Loucy (cell line): ENCODE results near the gene IGSF21.

Experiments
- H2AFZ ChIP-seq: fragments of 200-600 bp; sonication (generic); 2 replicates; pipeline ENCODE4 v1.6.0; 2016; ENCODE audit warnings: antibody characterized with exemption, mild to moderate bottlenecking, low read length, moderate library complexity
- H3F3A ChIP-seq: fragments of 200-600 bp; 2 replicates; pipeline ENCODE4 v1.6.0; 2016; ENCODE audit warnings: antibody characterized with exemption, low read depth, mild to moderate bottlenecking
- H3K27me3 ChIP-seq: fragments of 200-600 bp; sonication (generic); 2 replicates; pipeline ENCODE4 v1.6.1; 2014; ENCODE audit warnings: low read length, mild to moderate bottlenecking; ENCODE audit not compliant: insufficient read depth, poor library complexity, severe bottlenecking
- H3K36me3 ChIP-seq: fragments of 200-600 bp; sonication (generic); 2 replicates; pipeline ENCODE4 v1.6.1; 2016; ENCODE audit warnings: low read length; ENCODE audit not compliant: insufficient read depth
- H3K4me1 ChIP-seq: fragments of 200-600 bp; sonication (generic); 2 replicates; pipeline ENCODE4 v1.5.1; 2014; ENCODE audit warnings: low read length, mild to moderate bottlenecking; ENCODE audit not compliant: insufficient read depth, poor library complexity, severe bottlenecking
- H3K4me2 ChIP-seq: fragments of 200-600 bp; sonication (generic); 2 replicates; pipeline ENCODE4 v1.6.0; 2014; ENCODE audit warnings: antibody characterized with exemption, low read length, low read depth, mild to moderate bottlenecking; ENCODE audit not compliant: poor library complexity, severe bottlenecking
- H3K4me3 ChIP-seq: fragments of 200-600 bp; sonication (generic); 2 replicates; pipeline ENCODE4 v1.5.1; 2014; ENCODE audit warnings: low read length, mild to moderate bottlenecking, mixed read lengths; ENCODE audit not compliant: poor library complexity, severe bottlenecking
- H3K79me2 ChIP-seq: fragments of 200-600 bp; sonication (generic); 2 replicates; pipeline ENCODE4 v1.6.1; 2014; ENCODE audit warnings: low read length; ENCODE audit not compliant: insufficient read depth
- H3K9ac ChIP-seq: fragments of 200-600 bp; sonication (generic); 2 replicates; pipeline ENCODE4 v1.6.0; 2014; ENCODE audit warnings: mild to moderate bottlenecking, low read depth, low read length, moderate library complexity; ENCODE audit not compliant: poor library complexity, severe bottlenecking
- H3K9me2 ChIP-seq: fragments of 200-600 bp; sonication (generic); replicated peaks from 2 replicates; pipeline ENCODE4 v1.6.1; 2016; ENCODE audit warnings: low read depth, low read length, mixed read lengths
- H3K9me3 ChIP-seq: fragments of 200-600 bp; sonication (generic); 2 replicates; pipeline ENCODE4 v1.6.1; 2014; ENCODE audit warnings: mild to moderate bottlenecking, antibody characterized with exemption, low read length, low read depth; ENCODE audit not compliant: insufficient read depth
- H4K20me1 ChIP-seq: fragments of 200-600 bp; sonication (generic); 2 replicates; pipeline ENCODE4 v1.6.0; 2014; ENCODE audit warnings: antibody characterized with exemption, low read length, mild to moderate bottlenecking; ENCODE audit not compliant: insufficient read depth, poor library complexity, severe bottlenecking
- CTCF ChIP-seq: fragments of 200-600 bp; sonication (generic); conservative IDR thresholded peaks from 2 replicates; pipeline ENCODE4 v1.5.1; 2014; ENCODE audit warnings: mild to moderate bottlenecking, antibody characterized with exemption, low read length
- EZH2phosphoT487 ChIP-seq: fragments of 200-600 bp; IDR thresholded peaks from 2 replicates; pipeline ENCODE4 v1.6.1; 2018; ENCODE audit warnings: antibody characterized with exemption, mild to moderate bottlenecking, moderate library complexity, borderline replicate concordance

IGSF21 gene

GRCh38 chr1:18266391-18266790 lies 158.8 kb downstream of the IGSF21 start:
- TF ChIP-seq EZH2phosphoT487 = no peak
- TF ChIP-seq CTCF = no peak
- Histone ChIP-seq H3K9me3 (no peaks in the 10 kb centered on the region), H3K9ac (no peak overlapping the region)

GRCh38 chr1:18271336-18271735 lies 163.7 kb downstream of the IGSF21 start:
- no peaks in the 10 kb centered on the region for H3K4me1 ChIP-seq
- H3K4me2 ChIP-seq = no peak overlapping the region
- H2AFZ ChIP-seq = no peak overlapping the region
- no peaks in the 10 kb centered on the region for H3F3A ChIP-seq
- H3K9me2 ChIP-seq = no peaks in the 10 kb centered on the region
- no peaks in the 10 kb centered on the region for H3K27me3 ChIP-seq
- no peaks in the 10 kb centered on the region for H3K36me3 ChIP-seq
- H4K20me1 ChIP-seq = no peaks in the 10 kb centered on the region
- no peak overlapping the region for H3K9ac ChIP-seq
- no peak overlapping the region for H3K4me3 ChIP-seq
- H3K9me3 ChIP-seq = no peaks in the 10 kb centered on the region; the same call in 1 of the 2 replicates
- H3K79me2 ChIP-seq = no peaks in the 10 kb centered on the region
- TF ChIP-seq EZH2phosphoT487 = no peak
- TF ChIP-seq CTCF = no peak

More at GRCh38 chr1:18266391-18266790, 158.8 kb downstream of the IGSF21 start:
- Histone ChIP-seq H3K4me2 (no peak overlapping the region), H3K27me3 (no peaks in the 10 kb centered on the region), H3K79me2 (no peaks in the 10 kb centered on the region), H3K9me2 (no peaks in the 10 kb centered on the region), H4K20me1 (no peaks in the 10 kb centered on the region), H3K4me1 (no peaks in the 10 kb centered on the region), H3K4me3 (no peak overlapping the region), H3K36me3 (no peaks in the 10 kb centered on the region), H2AFZ (no peak overlapping the region), H3F3A (no peaks in the 10 kb centered on the region)

- H3K27me3 ChIP-seq = no peaks in the 10 kb centered on the region
- no peaks in the 10 kb centered on the region for H4K20me1 ChIP-seq
- H3K4me1 ChIP-seq = no peaks in the 10 kb centered on the region
- H3K9me2 ChIP-seq = no peaks in the 10 kb centered on the region
- H2AFZ ChIP-seq = no peak overlapping the region
- H3K79me2 ChIP-seq = no peaks in the 10 kb centered on the region
- no peak overlapping the region for H3K4me2 ChIP-seq
- no peaks in the 10 kb centered on the region for H3F3A ChIP-seq
- H3K4me3 ChIP-seq = no peak overlapping the region
- H3K9ac ChIP-seq = no peak overlapping the region
- H3K9me3 ChIP-seq = no peaks in the 10 kb centered on the region; the same call in 1 of the 2 replicates
- TF ChIP-seq CTCF = no peak
- no peak for TF ChIP-seq EZH2phosphoT487
- no peaks in the 10 kb centered on the region for H3K36me3 ChIP-seq
These were observed 171.3 kb downstream of the IGSF21 start for GRCh38 chr1:18278946-18279345.
